NCI-H1105 treated with DMSO at 0.1 percent for 48 hours (cell line): ENCODE results near the gene SPAG17.

Source experiments
- DNase-seq: peaks from one replicate; lab custom pipeline; 2025; lab: John Stamatoyannopoulos, UW

SPAG17 gene

DNA sequence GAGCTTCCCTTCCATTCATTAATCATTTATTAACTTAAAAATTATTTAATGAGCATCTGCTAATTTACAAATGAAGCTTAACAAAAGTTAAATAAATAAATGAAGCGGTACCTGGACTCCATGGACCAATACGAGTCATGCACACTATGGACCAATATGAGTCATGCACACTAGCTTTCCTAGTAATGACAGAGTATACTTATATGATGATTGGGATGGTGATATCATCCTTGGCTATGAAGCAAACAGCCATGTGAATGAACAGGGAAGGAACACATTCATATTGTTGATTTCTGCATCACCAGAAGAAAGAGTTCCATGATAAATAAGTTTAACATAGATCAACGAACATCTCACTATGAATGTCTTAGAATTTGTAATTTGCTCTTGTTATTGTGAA, 109.9 kb downstream of the SPAG17 start:
- peak; percentile 2 for DNase-seq

GRCh38 chr1:118073648-118074435, 111.2 kb downstream of the SPAG17 start:
- peak; percentile 24 for DNase-seq

- peak; percentile 26 for DNase-seq
Measured at GRCh38 chr1:118049981-118050380, 135.0 kb downstream of the SPAG17 start.

GRCh38 chr1:118047650-118048224, 137.3 kb downstream of the SPAG17 start:
- no peak for DNase-seq

- DNase-seq, result no peak
Measured at GRCh38 chr1:118047006-118047649, 137.9 kb downstream of the SPAG17 start.

- DNase-seq, result no peak
Measured at GRCh38 chr1:118043624-118044023, 141.4 kb downstream of the SPAG17 start.

DNA sequence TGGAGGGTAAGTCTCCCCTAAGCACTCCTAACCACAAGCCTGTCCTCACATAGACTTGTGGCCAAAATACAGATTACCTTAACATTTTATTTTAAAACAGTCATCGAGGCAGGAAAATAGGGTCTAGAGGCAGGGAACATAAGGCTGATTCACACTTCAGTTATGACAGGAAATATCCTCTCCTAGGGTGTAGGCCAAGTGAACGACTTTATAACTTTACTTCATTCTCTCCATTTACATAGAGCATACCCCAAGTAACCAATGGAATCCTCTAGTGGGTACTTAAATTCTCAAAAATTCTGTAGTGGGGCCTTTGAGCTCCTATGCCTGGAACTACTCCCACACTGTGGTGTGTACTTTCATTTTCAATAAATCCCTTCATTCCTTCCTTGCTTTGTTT, 142.5 kb downstream of the SPAG17 start:
- no peak for DNase-seq

DNA sequence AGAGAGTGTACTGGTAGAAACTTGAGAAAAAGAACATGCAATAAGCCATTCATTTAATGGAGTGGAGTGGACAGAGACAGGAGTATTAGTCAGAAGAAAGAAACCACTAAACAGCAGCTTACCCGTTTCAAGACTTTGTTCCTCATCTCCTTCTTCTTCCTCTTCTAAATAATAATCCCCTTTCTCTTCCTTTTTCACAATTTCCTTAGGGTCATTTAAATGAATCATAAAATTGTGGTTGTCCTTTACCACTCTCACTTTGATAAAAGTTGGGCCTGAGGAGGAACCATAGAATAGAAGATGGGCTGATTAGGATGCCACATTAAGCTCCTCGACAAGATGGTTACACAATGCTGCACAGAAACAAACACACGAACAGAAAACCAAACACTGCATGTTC, 145.9 kb downstream of the SPAG17 start:
- DNase-seq, result no peak

- no peak for DNase-seq
Measured at GRCh38 chr1:118032883-118033282, 152.1 kb downstream of the SPAG17 start.

DNA sequence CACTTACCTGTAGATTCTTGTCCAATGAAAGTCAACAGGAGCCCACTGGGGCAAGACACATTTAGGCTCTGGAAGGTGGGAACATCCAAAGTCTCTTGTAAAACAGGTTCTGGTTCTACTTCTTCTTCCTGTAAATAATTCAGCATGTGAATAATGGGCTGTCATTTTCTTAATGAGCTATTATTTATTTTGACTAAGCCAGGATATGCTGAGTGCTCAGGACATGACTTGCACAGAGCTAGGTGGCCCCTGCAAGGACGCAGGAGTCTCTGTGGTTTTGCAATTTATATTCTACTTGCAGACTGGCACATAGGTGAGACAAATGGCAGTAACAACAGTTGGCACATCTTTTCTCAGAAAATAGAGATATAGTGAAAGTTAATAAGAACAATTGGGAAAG, 156.8 kb downstream of the SPAG17 start:
- DNase-seq, result no peak

DNA sequence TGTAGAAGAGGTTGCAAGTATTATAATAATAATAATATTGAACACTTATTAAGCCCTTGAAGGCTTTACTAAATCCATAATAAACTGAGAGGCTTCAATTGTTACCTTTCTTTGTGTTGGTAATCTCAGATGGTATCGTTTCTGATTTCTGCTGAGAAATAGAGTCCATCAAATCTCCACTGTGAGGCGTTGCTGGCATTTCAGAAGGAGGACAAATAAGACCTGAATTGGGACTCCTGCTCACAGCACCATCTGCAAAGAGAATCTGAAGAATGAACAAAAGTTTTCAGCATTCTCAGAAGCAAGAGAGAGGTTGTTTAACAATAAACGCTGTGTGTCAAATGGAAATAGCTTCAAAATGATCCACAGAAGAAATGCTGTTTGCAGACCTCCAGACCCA, 161.8 kb downstream of the SPAG17 start:
- no peak for DNase-seq

DNA sequence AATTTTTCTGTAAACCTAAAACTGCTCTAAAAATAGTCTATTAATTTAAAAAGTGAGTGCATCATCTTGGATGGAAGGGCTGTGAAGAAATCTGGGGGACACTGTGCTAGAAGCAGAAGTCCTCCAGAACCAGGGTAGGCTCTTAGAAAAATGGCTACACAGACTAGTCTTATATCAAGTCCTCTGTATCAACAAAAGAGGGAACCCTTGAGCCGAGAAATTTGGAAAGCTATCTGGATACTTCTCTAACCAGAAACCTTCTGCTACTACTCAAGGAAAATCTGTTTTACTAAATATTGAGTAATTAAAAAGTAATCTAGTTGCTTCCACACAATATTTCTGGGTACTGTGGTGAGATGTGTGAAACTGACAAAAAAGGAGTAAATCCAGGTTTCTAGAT, 163.4 kb downstream of the SPAG17 start:
- DNase-seq, result no peak

GRCh38 chr1:118018060-118018459, 167.0 kb downstream of the SPAG17 start:
- no peak for DNase-seq

- DNase-seq, result no peak
Measured at GRCh38 chr1:118013938-118014337, 171.1 kb downstream of the SPAG17 start.

DNA sequence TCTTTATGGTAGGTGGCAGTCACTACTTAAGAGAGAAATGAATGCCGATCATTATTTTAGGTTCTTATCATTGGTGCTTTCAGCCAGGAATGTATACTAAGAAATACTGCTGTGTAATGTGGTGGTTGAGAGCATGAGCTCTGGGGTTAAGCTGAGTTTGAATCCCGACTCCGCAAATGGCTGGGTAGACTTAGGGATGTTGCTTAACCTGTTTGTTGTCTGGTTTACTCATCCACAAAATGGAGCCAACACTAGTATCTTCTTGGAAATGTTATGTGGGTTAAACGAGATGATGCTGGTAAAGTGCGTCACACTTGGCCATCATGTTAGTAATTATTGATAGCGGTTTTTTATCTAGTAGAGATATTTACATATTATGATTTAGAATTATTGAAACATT, 171.7 kb downstream of the SPAG17 start:
- no peak for DNase-seq

DNA sequence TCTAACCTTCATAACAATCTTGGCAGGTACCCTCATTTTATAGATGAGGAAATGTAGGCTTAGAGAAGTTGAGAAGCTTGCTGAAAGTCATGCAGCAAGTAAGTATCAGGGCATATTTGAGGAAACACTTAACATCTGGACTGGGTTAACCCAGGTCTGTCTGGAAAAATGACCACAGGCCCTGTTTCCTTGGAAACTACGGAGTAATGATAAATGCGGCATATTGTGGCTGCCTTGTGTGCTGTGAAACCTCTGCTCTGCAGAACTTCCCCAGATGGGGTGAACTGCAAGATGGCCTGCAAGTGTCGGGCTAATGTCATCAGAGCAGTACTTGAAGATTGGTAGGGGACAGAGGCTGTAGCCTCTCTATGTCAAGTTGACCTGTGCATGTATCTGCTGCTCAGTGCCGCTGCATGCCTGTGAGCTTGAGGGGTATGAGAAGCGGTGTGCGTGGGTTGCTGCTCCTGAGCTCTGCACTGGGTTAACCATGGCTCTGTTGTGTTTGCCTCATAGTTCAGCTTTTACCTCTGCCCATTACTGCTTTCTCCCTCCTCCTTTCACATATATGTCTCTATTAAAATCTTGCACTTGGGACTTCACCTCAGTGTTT, 172.4 kb downstream of the SPAG17 start:
- DNase-seq, result no peak

DNA sequence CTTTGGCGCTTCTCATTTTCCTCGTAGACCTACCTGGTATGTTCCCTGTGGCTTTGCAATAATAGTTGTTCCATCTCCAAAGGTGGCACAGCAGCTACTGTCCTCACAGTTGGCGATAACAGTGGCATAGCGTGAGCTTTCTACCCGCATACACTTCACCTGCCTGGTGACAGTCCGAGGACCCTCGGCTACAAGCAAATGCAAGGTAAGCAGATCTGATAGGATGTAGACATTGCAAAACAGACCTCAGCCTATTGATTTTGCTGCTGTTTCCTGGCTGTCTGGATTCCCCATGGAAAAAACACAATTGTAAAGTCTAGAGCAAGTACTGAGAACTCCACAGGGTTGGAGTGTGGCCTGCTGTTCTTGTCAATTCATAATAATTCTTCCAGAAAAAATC, 177.0 kb downstream of the SPAG17 start:
- no peak for DNase-seq

- no peak for DNase-seq
Measured at GRCh38 chr1:118007391-118007790, 177.6 kb downstream of the SPAG17 start.

DNA sequence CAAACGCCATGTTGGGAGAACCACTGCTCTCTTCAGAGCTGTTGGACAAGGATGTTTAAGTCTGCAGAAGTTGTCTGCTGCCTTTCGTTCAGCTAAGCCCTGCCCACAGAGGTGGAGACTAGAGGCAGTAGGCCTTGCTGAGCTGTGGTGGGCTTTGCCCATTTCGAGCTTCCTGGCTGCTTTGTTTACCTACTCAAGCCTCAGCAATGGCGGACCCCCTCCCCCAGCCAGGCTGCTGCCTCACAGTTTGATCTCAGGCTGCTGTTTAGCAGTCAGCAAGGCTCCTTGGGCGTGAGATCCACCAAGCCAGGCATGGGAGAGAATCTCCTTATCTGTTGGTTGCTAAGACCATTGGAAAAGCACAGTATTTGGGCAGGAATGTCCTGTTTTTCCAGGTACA, 180.7 kb downstream of the SPAG17 start:
- DNase-seq, result no peak

DNA sequence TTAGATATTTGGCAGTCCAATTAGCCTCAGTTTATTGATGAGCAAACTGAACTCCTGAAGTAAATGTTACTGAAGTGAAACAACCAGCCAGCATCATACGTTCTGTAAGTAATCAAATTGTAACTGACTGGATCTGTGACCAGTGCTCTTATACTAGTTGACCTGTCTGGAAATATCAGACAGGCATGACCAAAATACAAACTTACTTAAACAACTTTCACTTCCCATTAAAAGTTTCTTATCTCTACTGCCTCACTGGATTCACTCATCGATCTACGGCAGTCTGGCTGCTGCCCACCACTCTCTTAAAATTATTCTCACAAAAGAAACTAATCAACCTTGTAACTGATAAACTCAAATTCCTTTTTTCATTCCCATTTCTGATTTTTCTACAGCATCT, 199.1 kb downstream of the SPAG17 start:
- no peak for DNase-seq

DNA sequence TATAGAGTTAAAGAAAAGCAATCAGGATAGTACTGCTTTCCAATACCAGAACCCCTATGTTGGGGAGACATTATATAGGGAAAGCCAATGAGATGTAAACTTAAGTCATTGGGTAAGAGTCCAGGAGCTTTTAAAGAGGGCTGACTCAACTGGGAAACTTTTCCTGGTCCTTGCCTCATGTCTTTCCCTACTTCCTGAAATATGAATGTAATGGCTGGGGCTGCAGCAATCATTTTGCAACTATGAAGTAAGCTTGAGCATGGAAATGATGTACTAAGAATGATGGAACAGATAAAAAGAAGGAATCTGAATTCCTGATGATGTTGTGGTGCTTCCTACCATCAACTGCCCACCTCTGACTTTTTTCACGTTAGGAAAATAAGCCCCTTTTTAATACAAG, 199.8 kb downstream of the SPAG17 start:
- no peak for DNase-seq

- no peak for DNase-seq
Measured at GRCh38 chr1:117981455-117982192, 203.4 kb downstream of the SPAG17 start.
